Mucosa of stomach (tissue), 1 donor: ENCODE measurements around the gene DLL4.

Source experiments
- H3K27me3 ChIP-seq: one replicate; pipeline ENCODE4 v1.7.0; 2013; ENCODE audit warnings: mild to moderate bottlenecking, low read length; ENCODE audit not compliant: control insufficient read depth, insufficient read depth
- H3K36me3 ChIP-seq: one replicate; pipeline ENCODE4 v1.7.0; 2013; ENCODE audit warnings: low read length; ENCODE audit not compliant: control insufficient read depth, insufficient read depth
- H3K4me1 ChIP-seq: one replicate; pipeline ENCODE4 v1.7.0; 2013; ENCODE audit warnings: mild to moderate bottlenecking, low read length; ENCODE audit not compliant: control insufficient read depth, insufficient read depth
- H3K4me3 ChIP-seq: one replicate; pipeline ENCODE4 v1.7.0; 2013; ENCODE audit warnings: low read length
- H3K9ac ChIP-seq: one replicate; pipeline ENCODE4 v1.7.0; 2013; ENCODE audit warnings: mild to moderate bottlenecking, low read length, moderate library complexity
- H3K9me3 ChIP-seq: one replicate; pipeline ENCODE4 v1.7.0; 2013; ENCODE audit warnings: mild to moderate bottlenecking, low read length, moderate library complexity; ENCODE audit not compliant: control insufficient read depth
- donor health status: Pancreatic carcinoma.

DLL4 gene

GRCh38 chr15:40909662-40910630 is 19.2 kb upstream of the DLL4 start:
- no peaks in the 10 kb centered on the region for H3K36me3 ChIP-seq
- peaks cover 30% of the 10 kb centered on the region for H3K4me1 ChIP-seq
- H3K4me3 ChIP-seq, result no peak overlapping the region
- no peak overlapping the region for H3K9ac ChIP-seq
- no peaks in the 10 kb centered on the region for H3K27me3 ChIP-seq
- no peaks in the 10 kb centered on the region for H3K9me3 ChIP-seq

DNA sequence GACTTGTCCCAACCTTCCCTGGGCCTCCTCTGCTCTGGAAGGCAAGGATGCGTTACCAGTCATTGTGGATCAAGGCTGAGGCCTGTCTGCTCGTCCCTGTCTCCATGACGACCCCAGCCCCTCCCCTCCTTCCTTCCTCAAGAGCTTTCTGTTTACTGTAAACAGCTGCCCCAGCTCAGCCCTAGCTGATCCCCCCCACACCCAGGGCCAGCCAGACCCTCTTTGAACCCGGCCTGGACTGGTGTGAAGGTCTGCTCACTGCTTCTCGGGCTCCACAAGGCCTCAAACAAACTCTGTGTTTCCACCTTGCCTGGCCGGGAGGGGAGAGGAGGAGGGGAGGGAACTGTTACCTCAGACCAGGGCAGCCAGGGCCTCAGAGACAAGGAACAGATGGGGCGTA is 18.0 kb upstream of the DLL4 start:
- H3K36me3 ChIP-seq, result no peaks in the 10 kb centered on the region
- H3K9me3 ChIP-seq, result no peaks in the 10 kb centered on the region
- no peak overlapping the region for H3K4me3 ChIP-seq
- H3K27me3 ChIP-seq, result no peaks in the 10 kb centered on the region
- peaks cover 23% of the 10 kb centered on the region for H3K4me1 ChIP-seq
- no peak overlapping the region for H3K9ac ChIP-seq

- peaks cover 19% of the 10 kb centered on the region for H3K4me1 ChIP-seq
- no peaks in the 10 kb centered on the region for H3K27me3 ChIP-seq
- H3K36me3 ChIP-seq, result no peaks in the 10 kb centered on the region
- H3K9ac ChIP-seq, result no peak overlapping the region
- H3K4me3 ChIP-seq, result no peak overlapping the region
- no peaks in the 10 kb centered on the region for H3K9me3 ChIP-seq
Observed at GRCh38 chr15:40911693-40912092, 17.4 kb upstream of the DLL4 start.

GRCh38 chr15:40912478-40912877 is 16.7 kb upstream of the DLL4 start:
- peaks cover 11% of the 10 kb centered on the region for H3K4me1 ChIP-seq

GRCh38 chr15:40914013-40914412 is 15.1 kb upstream of the DLL4 start:
- Histone ChIP-seq H3K9me3 (no peaks in the 10 kb centered on the region), H3K27me3 (no peaks in the 10 kb centered on the region), H3K4me1 (no peaks in the 10 kb centered on the region), H3K4me3 (no peak overlapping the region), H3K36me3 (no peaks in the 10 kb centered on the region), H3K9ac (no peak overlapping the region)

More at GRCh38 chr15:40912478-40912877, 16.7 kb upstream of the DLL4 start:
- Histone ChIP-seq H3K4me3 (no peak overlapping the region), H3K36me3 (no peaks in the 10 kb centered on the region), H3K27me3 (no peaks in the 10 kb centered on the region), H3K9me3 (no peaks in the 10 kb centered on the region), H3K9ac (no peak overlapping the region)

GRCh38 chr15:40914486-40914885 is 14.7 kb upstream of the DLL4 start:
- H3K9me3 ChIP-seq, result no peaks in the 10 kb centered on the region
- no peaks in the 10 kb centered on the region for H3K4me1 ChIP-seq
- no peak overlapping the region for H3K4me3 ChIP-seq
- H3K27me3 ChIP-seq, result no peaks in the 10 kb centered on the region
- no peaks in the 10 kb centered on the region for H3K36me3 ChIP-seq
- no peak overlapping the region for H3K9ac ChIP-seq

DNA sequence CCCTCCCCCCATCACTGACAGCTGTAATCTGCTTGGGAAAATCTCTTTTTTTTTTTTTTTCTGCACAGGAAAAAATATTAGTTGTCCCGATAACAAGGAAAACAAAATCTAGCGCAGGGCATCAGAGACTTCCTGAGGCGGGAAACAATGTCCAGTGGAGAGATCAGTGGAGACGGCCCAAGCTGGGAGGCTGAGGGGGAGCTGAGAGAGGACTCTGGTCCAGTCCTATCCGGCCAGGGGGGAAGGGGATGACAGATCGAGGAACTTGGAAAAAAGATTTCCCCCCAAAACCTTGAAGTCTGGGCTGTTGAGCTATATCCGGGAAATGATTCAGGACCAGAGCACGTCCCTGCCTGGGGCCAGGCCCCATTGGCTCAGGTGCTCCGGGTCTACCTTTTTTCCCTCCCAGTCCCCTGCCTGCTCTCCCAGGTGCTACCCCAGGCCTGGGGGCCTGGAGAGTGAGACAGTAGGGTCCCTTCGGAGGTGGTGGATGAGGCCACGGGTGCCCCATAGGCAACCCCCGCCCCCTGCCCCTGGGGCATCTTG is 14.0 kb upstream of the DLL4 start:
- H3K9ac ChIP-seq, result no peak overlapping the region
- no peaks in the 10 kb centered on the region for H3K27me3 ChIP-seq
- H3K36me3 ChIP-seq, result no peaks in the 10 kb centered on the region
- no peaks in the 10 kb centered on the region for H3K4me1 ChIP-seq
- no peaks in the 10 kb centered on the region for H3K9me3 ChIP-seq
- no peak overlapping the region for H3K4me3 ChIP-seq

- no peak overlapping the region for H3K9ac ChIP-seq
- H3K4me3 ChIP-seq, result no peak overlapping the region
- no peaks in the 10 kb centered on the region for H3K4me1 ChIP-seq
- no peaks in the 10 kb centered on the region for H3K36me3 ChIP-seq
- no peaks in the 10 kb centered on the region for H3K9me3 ChIP-seq
- H3K27me3 ChIP-seq, result no peaks in the 10 kb centered on the region
Observed at GRCh38 chr15:40915679-40916078, 13.5 kb upstream of the DLL4 start.

DNA sequence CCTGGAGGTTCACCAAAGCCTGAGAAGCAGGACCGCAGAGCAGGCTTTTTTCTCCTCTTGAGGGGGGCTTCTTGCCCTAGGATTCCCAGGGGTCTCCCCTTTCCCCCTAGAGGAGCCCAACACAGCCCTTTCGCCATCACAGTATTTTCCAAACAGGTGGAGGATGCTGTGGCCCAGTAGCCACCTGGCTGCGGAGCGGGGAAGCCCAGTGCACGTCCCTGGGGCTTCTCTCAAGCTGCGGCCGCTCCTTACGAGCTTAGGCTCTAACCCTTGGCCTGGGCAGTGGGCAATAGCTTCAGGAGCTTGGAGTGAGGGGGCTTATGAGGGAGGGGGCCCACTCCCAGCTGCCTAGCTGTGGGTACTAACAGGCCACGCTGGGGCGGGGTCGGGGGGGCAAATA is 11.6 kb upstream of the DLL4 start:
- Histone ChIP-seq H3K27me3 (no peaks in the 10 kb centered on the region), H3K4me3 (no peak overlapping the region), H3K9me3 (no peaks in the 10 kb centered on the region), H3K36me3 (no peaks in the 10 kb centered on the region), H3K4me1 (peaks cover 2% of the 10 kb centered on the region), H3K9ac (no peak overlapping the region)

GRCh38 chr15:40918146-40918798 is 10.9 kb upstream of the DLL4 start:
- Histone ChIP-seq H3K4me3 (no peak overlapping the region), H3K9me3 (no peaks in the 10 kb centered on the region), H3K27me3 (no peaks in the 10 kb centered on the region), H3K36me3 (no peaks in the 10 kb centered on the region), H3K4me1 (peaks cover 6% of the 10 kb centered on the region), H3K9ac (no peak overlapping the region)

GRCh38 chr15:40918799-40919392 is 10.2 kb upstream of the DLL4 start:
- Histone ChIP-seq H3K9ac (no peak overlapping the region), H3K4me1 (peaks cover 6% of the 10 kb centered on the region), H3K27me3 (no peaks in the 10 kb centered on the region), H3K9me3 (no peaks in the 10 kb centered on the region), H3K4me3 (no peak overlapping the region), H3K36me3 (no peaks in the 10 kb centered on the region)
